GOT3 (cell line): ENCODE results near the gene GABRB2.
"Not testable (repeated sequence)": the region's sequence is repeated elsewhere in the genome, so short reads cannot be mapped to it uniquely, and the experiment has no call there.

Source experiments
- DNase-seq: peaks from one replicate; lab custom pipeline; 2025; ENCODE audit warnings: mixed read lengths; lab: John Stamatoyannopoulos, UW

The GABRB2 gene

GRCh38 chr5:161546470-161547301, at the start of gene GABRB2:
Gene GABRB2, minus strand, starts transcription at chr5:161546725. Its CDS starts 82 bp downstream, at chr5:161546643.
- no peak for DNase-seq

- no peak for DNase-seq
Measured at GRCh38 chr5:161585798-161586197, 39.3 kb upstream of the GABRB2 start.

- DNase-seq = no peak
Measured at GRCh38 chr5:161580621-161581020, 34.1 kb upstream of the GABRB2 start.

- no peak for DNase-seq
Measured at GRCh38 chr5:161572914-161573313, 26.4 kb upstream of the GABRB2 start.

- DNase-seq = no peak
Measured at GRCh38 chr5:161566081-161566480, 19.6 kb upstream of the GABRB2 start.

- DNase-seq = no peak
Measured at GRCh38 chr5:161562446-161562845, 15.9 kb upstream of the GABRB2 start.

GRCh38 chr5:161549106-161549505, 2.6 kb upstream of the GABRB2 start:
- DNase-seq = no peak

GRCh38 chr5:161548487-161549094, 2.1 kb upstream of the GABRB2 start:
- DNase-seq = no peak

GRCh38 chr5:161547738-161548486, 1.4 kb upstream of the GABRB2 start:
- no peak for DNase-seq

- DNase-seq = no peak
Measured at GRCh38 chr5:161547406-161547737, 847 bp upstream of the GABRB2 start.

- DNase-seq = no peak
Measured at GRCh38 chr5:161546095-161546469, 443 bp downstream of the GABRB2 start.

- no peak for DNase-seq
Measured at GRCh38 chr5:161545344-161546094, 1.0 kb downstream of the GABRB2 start.

- DNase-seq = no peak
Measured at GRCh38 chr5:161544350-161544765, 2.2 kb downstream of the GABRB2 start.

GRCh38 chr5:161539016-161539415, 7.5 kb downstream of the GABRB2 start:
- DNase-seq = no peak

- no peak for DNase-seq
Measured at GRCh38 chr5:161535762-161536161, 10.8 kb downstream of the GABRB2 start.

- DNase-seq = no peak
Measured at GRCh38 chr5:161530700-161531099, 15.8 kb downstream of the GABRB2 start.

GRCh38 chr5:161513942-161514341, 32.6 kb downstream of the GABRB2 start:
- DNase-seq = no peak

GRCh38 chr5:161507591-161507990, 38.9 kb downstream of the GABRB2 start:
- DNase-seq = no peak

- DNase-seq = not testable (repeated sequence)
Measured at GRCh38 chr5:161505160-161505559, 41.4 kb downstream of the GABRB2 start.

- no peak for DNase-seq
Measured at GRCh38 chr5:161498531-161498930, 48.0 kb downstream of the GABRB2 start.

- DNase-seq = no peak
Measured at GRCh38 chr5:161483721-161484120, 62.8 kb downstream of the GABRB2 start.

GRCh38 chr5:161481922-161482321, 64.6 kb downstream of the GABRB2 start:
- DNase-seq = no peak
